ENCODE results near the gene MRTFA.

Gene MRTFA

GRCh38 chr22:40482886-40483285 is 153.6 kb downstream of the MRTFA start:
- DNase-seq, result no peak

DNA sequence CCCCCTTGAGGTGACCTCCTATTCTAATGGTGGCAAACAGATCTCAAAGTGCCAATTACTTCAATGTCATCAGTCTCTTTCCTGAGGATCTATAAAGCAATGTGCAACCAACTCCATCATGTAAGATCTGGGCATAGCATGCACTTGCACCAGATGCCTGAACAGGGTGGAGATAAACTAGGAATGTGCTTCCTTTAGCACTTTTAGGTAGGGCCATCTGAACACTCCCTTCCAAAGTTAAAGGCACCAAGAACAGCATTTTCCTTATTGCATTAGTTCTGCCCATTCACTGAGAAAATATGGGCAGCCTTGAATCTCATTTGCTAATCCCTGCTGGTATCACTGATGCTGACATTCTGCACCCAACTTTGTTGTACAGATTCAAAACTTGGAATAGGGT is 154.1 kb downstream of the MRTFA start:
- DNase-seq, result no peak

GRCh38 chr22:40480996-40481395 is 155.5 kb downstream of the MRTFA start:
- DNase-seq, result no peak

DNA sequence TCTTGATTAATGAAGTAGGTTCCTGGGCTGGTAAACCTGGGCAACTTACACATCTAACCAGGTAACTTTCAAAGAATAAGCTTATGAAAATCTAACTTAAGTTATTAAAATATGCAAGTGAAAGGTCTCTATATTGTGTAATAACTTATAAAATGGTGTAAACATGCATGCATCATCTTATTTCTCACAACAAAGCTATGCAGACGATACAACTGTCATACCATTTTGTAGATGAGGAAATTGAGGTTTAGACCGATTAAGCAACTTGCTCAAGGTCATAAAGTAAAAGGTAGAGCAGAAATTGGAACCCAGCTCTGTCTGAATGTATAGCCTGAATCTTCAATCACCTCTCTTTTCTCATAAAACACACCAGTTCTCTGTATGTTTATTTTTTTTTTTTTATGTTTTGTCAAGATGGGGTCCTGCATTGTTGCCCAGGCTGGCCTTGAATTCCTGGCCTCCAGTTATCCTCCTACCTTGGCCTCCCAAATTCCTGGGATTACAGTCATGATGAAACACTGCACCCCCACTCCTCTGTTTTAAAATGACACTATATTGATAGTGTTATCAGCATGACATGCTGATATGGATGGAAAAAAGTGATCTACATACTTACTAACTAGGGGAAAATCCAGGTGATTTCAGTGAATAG is 156.5 kb downstream of the MRTFA start:
- no peak for DNase-seq

DNA sequence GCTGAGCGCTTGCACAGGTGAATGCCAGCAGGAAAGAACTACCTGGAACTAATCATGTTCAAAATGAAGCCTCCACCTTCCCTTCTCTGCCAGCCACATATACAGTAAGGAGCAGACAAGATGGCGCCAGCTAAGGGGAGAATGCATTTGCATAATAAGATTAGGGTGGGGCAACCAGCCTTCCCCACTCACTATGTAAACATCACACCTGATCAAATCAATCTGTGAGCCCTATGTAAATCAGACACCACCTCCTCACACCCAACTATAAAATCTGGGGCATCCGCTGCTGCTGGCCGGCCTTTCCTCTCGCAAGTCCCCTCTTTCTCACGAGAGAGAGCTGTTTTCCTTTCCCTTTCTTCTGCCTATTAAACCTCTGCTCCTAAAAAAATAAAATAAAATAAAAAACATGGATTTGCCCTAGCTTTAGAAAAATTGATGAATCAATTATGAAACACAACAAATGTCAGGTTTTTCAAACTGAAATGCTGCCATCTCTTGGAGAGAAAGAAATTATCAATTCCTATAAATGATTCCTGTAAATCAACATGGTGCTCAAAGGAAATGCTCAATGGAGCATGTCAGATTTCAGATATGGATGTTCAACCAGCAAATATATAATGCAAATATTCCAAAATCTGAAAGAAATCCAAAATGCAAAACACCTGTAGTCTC is 157.3 kb downstream of the MRTFA start:
- DNase-seq, result no peak

DNA sequence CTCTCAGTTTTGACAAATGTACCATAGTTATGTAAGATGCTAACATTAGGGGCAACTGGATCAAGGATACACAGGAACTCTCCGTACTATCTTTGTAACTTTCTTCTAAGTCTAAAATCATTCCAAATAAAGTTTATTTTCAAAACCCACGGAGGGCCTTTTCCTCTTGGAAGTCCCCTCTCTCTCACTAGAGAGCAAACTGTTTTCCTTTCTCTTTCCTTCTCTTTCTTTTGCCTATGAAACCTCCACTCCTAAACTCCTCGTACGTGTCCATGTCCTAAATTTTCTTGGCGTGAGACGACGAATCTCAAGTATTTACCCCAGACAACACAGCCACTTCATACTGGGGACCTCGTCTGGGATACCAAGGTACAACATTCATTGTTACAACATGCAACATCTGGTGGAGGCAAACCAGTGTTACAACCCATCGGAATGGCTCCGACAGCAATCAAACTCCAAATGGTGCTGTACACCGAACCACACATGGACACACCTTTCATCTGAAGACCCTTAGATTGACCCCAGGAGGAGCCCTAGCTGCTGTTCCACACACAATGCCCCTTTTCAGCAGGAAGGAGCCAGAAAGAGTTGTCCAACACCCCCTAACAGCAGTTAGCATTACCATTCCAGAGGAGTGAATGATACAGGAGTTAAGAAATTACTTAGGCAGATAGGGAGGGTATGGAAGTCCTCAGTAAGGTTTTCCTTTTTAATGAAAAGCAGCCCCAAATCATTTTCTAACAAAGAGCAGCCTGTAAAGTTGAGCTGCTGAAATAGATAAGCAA is 158.0 kb downstream of the MRTFA start:
- no peak for DNase-seq

GRCh38 chr22:40477683-40478337 is 158.7 kb downstream of the MRTFA start:
- DNase-seq, result no peak

DNA sequence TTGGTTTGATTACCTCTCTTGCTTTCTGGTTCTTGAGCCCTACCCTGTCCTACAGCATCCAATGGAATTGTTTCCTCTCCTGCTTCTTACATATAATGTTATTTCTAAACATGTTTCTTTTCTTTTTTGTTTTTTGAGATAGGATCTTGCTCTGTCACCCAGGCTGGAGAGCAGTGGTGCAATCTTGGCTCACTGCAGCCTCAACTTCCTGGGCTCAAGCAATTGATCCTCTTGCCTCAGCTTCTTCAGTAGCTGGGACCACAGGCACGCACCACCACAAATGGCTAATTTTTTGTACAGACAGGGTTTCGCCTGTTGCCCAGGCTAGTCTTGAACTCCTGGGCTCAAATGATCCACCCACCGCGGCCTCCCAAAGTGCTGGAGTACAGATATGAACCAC is 160.2 kb downstream of the MRTFA start:
- DNase-seq, result no peak

DNA sequence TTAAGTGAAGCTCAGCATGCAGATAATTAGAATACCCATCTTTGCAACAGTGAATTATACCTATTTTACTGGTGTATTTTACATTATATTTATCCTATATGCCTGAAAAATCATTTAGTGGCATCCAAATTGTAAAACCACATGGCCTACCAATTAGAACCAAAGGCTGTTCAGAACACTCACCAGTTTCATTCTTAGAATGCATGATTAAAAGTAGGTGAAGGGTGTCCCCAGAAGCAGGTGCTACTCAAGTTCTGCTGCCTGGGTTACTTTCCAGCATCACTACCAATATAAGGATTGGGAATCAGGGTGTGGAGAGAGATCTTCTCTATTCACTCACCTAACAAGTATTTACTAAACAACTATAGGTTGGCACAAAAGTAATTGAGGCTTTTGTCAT is 162.8 kb downstream of the MRTFA start:
- no peak for DNase-seq

DNA sequence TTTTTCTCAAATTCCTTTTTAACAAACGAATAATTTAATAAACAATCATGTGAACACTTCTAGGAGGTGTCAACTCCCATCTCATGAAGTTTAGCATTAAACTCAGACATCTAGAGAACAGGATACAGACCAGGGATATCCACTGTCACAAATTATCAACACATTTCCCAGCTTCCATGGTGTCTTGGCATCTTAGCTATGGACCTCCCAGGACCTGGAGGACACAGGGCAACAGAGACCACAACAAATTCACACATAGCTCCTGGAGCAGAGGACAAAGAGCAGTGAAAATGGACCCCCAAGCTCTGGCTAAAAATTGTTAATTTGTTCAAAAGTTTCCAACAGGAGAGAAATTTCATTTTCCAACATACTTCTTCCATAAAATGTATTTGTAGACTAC is 163.9 kb downstream of the MRTFA start:
- no peak for DNase-seq

DNA sequence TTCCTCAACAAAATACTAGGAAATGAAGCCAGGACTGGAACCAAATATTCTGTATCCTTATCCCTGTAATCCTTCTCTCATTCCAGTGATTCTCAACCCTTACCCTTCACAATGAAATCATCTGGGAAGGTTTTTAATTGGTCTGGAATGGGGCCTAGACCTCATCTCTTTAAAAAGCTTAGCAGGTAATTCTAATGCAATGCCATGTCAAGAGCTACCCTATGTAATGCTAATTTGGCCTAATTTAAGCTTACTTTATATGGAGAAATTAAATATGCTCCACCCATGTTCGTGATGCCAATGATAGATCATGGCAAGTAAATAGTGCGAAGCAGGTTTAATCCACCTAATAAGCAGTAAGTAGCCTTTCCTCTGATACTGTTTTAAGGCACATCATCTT is 164.5 kb downstream of the MRTFA start:
- no peak for DNase-seq

DNA sequence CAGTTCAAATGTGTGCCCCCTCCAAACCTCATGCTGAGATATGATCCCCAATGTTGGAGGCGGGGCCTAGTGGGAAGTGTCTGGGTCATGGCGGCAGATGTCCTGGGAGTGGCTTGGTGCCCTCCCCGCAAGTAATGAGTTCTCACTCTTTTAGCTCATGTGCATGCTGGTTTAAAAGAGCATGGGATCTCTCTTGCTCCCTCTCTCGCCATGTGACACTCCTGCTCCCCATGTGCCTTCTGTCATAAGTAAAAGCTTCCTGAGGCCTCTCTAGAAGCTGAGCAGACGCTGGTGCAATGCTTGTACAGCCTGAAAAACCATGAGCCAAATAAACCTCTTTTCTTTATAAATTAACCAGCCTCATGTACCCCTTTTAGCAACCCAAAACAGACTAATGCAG is 167.3 kb downstream of the MRTFA start:
- no peak for DNase-seq

DNA sequence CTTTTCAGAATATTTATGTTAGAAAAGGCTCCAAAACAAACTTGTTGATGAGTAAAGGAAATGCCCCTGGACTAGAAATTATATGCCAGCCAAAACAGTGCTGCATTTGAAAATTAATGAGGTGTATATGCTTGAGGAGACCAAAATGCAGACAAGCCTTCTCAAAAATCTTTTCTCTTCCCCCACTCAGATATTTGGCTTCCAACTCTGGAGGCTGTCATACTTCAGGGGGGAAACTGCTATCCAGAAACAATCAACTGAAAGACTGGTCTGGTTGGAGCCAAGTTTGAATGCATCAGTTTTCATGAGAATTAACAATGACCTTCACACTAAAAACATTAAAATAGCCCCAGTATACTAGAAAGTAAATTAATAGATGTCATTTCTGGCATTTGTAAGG is 167.9 kb downstream of the MRTFA start:
- no peak for DNase-seq

DNA sequence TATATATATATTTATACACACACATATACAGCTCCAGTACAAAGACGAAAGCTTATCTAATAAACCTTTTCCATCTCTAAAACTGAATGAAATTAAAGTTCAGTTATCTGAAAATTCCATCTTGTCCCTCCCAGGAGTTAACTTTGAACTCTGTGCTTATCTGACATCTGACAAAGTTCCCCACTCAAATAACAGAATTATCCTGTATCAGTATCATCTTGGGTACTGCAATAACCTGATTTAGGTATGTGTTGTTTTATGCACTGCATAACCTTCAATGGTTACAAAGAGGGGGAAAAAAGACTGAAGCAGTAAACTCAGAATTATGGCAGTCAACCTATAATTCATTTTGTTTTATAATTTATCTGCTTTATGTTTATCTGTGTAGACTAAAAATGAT is 169.5 kb downstream of the MRTFA start:
- no peak for DNase-seq

DNA sequence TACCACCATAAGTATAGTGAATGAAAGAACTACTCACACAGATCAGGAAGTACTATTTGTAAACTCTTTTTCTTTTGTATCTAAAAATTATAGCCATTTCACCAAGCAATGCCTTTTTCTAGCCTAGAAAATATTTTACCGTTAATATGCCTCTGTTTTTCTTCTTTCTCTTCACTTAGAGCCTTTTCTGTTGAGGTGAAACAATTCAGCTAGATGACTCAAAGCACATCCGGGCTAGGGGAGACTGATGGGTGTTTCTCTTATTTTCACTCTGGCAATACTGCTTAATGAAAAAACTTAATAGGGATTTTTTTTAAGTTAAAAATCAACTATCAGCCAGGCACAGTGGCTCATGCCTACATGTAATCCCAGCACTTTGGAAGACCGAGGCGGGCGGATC is 172.8 kb downstream of the MRTFA start:
- peak; percentile 28 for DNase-seq

GRCh38 chr22:40463017-40463631 is 173.4 kb downstream of the MRTFA start:
- peak; percentile 34 for DNase-seq

DNA sequence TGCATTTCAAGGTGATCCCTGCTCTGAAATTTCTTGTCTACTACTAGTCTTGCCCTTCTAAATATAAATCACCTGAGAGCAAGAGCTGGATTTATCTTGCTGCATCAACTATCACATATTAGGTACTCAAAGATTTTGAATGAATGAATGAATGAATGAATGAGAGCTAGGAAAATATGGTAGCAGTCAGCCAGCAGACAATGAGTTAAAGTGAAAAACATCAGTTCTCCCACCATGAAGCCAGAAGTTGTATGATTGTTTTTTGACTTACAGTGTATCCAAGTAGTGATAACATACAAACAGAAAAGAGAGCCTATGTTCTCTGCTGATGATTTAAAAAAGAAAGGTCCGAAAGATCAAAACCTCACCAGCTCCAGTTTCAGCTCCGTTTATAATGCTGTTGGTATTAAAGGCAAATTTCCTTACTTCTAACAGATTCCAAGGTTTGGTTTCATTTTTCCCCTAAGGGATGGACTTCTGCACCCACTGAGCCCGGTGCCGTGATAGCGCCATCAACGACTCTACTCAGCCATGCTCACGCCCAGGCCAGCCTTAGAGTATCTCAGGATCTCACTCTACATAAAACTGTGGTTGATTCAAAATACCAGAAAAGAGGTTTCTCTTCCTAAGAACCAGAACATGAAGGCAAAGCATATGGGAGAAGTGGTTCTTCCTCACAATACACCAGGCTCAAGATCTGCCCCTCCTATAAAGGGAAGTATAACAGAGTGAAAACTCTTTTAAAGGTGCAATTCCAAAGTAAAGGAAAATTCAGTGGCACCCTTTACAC is 174.1 kb downstream of the MRTFA start:
- peak; percentile 18 for DNase-seq

GRCh38 chr22:40453671-40454070 is 182.8 kb downstream of the MRTFA start:
- no peak for DNase-seq

DNA sequence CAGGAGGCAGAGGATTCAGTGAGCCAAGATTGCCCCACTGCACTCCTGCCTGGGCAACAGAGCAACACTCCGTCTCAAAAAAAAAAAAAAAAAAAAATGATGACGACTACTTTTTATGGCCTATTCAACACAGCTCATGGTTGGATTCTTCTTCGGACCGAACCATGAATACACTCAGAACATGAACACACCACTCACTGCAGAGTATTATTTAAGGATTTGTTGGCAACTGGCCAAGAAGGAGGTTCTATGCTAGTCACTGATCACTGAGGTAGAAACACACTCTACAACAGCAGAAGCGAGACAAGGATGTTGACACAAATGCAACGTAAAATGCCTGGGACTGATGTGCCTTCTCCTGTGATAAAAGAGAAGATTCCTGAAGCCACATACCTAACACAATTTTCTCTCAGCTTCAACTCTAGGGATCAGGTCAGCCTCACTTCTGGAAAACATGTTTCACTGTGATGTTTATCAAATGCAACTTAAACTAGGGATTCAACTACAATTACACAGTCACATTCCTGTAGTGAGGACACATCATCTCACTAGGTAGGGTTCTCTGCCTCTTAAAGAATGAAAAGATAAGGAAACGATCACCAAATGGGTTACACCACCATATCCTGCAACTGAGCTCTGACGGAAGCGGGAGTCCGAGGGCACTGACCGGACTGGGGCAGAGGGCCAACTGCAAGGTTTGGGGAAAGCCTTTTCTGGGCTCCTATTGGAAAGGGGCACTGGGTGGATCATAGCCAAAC is 183.6 kb downstream of the MRTFA start:
- DNase-seq, result no peak

GRCh38 chr22:40451210-40451609 is 185.3 kb downstream of the MRTFA start:
- no peak for DNase-seq

- no peak for DNase-seq
Measured at GRCh38 chr22:40450616-40451015, 185.9 kb downstream of the MRTFA start.

DNA sequence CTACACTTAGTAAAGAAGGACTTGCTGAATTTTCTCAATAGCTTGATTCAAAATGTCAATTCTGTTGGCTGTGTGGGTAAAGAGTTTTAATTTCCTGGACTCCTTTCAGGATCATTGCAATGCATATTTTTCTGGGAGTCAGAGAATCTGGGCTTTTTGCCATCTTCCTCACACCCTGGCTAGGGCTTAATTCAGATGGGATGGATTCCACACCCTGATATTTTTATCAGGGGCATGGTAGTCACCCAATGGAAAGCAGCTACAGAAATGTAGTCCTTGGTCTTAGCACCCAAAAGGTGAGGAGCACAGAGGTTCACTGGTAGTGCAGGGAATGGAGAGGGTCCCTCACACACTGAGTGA is 186.9 kb downstream of the MRTFA start:
- no peak for DNase-seq

Data from activated naive CD4-positive, alpha-beta T cell treated with anti-CD3 and anti-CD28 coated beads, Interleukin-2, amount 50 U/mL, for 16 hours (primary cell).